CD4-positive, alpha-beta T cell treated with Interleukin-6 at 100 ng/mL for 8 hours (primary cell): Measurements from ENCODE around the gene SULT1C2.
"Not testable (repeated sequence)": the region's sequence is repeated elsewhere in the genome, so short reads cannot be mapped to it uniquely, and the experiment has no call there.

Source experiments
- DNase-seq: peaks from one replicate; pipeline ENCODE4 v3.0.0-alpha.2; 2020; ENCODE audit warnings: mixed read lengths, low spot score

Gene SULT1C2

GRCh38 chr2:108288534-108289106, at the start of gene SULT1C2:
Gene SULT1C2 (plus strand): TSS chr2:108288895. CDS start chr2:108293668, 4,773 bp downstream.
- DNase-seq = no peak

GRCh38 chr2:108239786-108240185, 48.9 kb upstream of the SULT1C2 start, which contains the start of gene SULT1C3:
Gene SULT1C3 (plus strand): TSS chr2:108239968. CDS start chr2:108247195, 7,227 bp downstream.
- DNase-seq = no peak

DNA sequence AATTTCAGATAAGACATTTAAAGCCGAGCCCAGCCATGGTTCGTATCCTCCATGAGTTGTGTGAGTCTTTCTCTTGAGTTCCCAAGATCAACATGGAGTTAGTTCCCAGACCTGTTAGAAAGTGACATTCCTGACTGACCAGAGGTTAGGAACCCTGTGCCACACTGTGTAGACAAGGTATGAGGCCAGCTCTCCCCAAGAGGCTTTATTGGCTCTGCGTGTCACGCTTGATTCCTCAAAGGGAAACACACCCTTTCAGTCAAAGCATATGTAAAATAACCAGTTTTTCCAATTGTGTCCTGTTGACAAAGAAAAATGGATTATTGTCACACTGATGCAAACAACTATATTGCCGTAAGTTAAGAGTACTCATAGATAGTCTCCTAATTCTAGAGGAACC, 47.7 kb upstream of the SULT1C2 start:
- DNase-seq = no peak

- DNase-seq = no peak
Observed at GRCh38 chr2:108243566-108243965, 45.1 kb upstream of the SULT1C2 start.

DNA sequence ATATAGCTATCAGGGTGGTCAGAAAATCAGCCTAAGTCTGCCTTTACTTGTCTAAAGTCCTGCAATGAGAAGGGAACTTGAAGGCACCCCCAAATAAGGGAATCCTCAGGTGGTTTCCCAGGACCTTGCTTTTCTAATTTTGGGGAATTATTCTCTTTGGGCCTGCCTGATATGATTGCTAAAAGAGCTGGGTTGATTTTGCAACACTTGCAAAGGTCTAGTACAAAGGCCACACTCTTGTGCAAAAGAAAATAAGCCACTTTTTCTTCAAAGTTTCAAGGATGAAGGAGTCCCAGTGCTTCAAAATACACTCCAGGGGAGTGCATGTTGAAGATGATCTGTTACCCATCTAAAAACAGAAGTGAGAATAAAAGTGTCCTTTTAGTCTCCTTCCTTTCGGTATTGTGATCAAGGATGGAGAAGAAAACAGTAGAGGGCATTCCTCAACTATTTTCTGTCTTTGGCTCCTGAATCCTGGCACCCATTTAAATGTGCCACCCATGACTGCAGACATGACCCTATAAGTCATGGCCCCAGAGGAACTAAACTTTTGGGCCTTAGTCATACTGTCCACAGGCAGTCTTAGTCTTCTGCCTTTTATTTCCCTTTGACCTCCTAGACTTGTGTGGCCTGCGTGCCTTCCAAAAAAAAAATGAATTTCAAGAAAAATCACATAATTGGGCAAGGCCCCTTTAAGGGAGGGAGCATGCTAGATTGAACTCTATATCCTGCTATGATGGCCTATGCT, 43.9 kb upstream of the SULT1C2 start:
- DNase-seq = no peak

GRCh38 chr2:108253106-108253505, 35.6 kb upstream of the SULT1C2 start:
- no peak for DNase-seq

DNA sequence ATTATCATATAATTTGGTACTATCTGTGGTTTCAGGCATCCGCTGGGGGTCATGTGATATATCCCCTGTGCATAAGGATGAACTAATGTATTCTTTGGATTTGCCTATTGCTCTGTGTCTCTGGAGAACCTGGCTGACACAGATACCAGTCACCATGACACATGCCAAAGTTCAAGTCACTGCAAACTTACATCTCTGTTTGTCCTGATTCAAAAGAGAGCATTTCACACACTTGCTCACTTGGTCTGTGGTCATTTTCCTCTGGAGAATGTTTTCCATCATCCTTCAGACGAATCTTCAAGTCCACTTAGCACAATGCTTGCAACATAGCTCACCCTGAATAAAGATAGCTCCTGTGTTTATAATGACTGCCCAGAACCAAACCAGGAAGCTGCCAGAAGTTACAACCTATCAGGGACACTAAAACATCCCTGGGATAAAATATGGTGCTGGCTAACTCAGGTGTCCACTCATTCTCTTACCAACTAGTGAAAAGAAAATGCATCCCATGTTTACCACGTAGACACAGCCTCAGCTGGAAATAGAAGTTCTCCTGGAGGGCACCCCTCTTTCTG, 30.9 kb upstream of the SULT1C2 start:
- no peak for DNase-seq

GRCh38 chr2:108260773-108261172, 27.9 kb upstream of the SULT1C2 start:
- DNase-seq = no peak

DNA sequence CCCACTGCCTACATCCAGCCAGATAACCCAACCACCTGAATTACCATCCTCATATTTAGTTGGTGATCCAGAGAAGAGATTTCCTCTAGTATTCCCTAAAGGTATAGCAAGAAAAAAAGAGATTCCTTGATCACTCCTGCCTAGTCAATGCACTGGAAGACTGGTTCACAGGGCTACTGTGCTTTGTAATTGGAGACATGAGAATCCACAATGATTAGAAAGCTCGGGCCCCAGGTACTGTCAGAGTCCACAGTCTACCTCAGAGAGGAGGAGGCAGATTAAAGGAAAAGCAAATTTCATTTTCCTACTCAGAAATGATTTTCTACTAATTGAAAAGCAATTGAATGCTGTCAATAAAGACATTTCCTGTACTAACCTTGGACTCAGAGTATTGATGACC, 26.7 kb upstream of the SULT1C2 start:
- DNase-seq = no peak

- no peak for DNase-seq
Observed at GRCh38 chr2:108263401-108263800, 25.3 kb upstream of the SULT1C2 start.

- DNase-seq = no peak
Observed at GRCh38 chr2:108266218-108266617, 22.5 kb upstream of the SULT1C2 start.

- DNase-seq = no peak
Observed at GRCh38 chr2:108267101-108267500, 21.6 kb upstream of the SULT1C2 start.

- no peak for DNase-seq
Observed at GRCh38 chr2:108268001-108268400, 20.7 kb upstream of the SULT1C2 start.

DNA sequence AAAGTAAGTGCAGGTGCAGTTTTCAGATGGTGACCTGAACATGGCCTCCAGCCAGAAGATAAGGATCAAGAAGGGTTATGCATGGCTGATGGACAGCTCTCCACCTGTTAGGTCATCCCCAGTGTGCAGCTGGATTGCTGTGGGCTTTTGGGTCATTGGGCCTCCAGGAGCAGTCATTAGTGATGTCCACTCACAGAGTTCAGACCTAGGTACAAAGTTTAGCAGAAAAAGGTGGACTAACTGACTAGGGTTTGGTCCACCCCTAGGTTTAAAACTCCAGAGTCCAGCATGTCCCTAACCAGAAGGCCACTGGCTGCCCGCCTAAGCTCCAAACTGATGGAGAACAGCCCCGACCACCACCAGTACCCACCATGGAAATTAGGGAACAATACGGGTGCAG, 18.3 kb upstream of the SULT1C2 start:
- no peak for DNase-seq

DNA sequence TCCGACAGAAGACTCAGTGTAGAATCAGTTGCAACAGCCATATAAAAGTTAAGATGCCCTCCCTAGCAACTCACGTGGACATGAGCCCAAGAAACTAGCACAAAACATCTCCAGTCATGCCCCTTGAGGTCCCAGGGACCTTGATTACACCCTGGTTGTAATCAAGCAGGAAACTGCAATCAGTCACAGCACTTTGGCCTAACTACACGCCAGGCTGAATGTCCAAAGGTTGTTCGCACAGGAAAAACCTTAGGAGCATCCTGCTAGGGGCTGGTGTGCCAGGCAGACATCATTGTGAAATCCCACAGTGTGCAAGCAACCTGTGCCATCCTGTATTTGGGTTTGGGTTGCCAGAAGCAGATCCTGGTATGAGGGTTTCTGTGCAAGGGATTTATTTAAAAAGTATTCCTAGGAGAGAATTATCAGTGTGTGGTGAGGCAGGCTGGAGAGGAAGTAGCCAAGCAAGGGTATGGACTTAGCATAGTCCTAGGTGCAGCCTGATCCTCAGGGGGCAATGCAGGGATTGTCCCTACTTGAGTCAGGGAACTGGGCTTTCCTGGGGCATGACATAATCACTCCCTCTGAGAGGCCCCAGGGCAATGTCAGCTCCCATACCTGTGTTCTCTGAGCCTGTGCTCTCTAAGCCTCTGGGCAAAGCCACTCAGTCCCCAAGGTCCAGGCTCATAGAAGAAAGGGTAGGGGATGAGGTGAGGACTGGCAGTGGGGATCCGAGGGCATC, 17.8 kb upstream of the SULT1C2 start:
- no peak for DNase-seq

DNA sequence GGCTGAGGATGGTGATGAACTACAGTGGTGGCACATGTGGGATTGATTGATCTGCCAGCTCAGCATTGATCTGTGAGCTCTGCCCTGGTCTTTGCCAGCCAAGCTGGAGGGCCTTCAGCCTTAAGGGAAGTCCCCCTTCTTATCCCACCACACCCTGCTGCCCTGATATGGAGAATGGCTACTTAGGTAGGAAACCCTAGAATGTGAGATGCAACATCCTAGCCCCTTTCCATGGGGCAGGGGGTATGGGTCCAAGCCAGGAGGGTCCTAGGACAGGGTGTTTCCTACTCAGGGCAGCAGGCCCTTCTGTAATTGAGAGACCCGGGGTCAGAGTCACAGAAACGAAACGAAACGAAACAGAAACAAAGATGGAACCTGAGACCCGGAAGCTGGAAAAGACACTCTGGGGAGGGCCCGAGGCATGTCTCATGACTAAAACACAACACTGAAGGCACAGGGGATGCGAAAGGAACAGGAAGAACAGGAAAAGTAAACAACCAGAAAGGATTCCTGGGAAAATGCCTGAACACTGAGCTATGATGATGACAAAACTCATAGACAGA, 16.9 kb upstream of the SULT1C2 start:
- DNase-seq = no peak

DNA sequence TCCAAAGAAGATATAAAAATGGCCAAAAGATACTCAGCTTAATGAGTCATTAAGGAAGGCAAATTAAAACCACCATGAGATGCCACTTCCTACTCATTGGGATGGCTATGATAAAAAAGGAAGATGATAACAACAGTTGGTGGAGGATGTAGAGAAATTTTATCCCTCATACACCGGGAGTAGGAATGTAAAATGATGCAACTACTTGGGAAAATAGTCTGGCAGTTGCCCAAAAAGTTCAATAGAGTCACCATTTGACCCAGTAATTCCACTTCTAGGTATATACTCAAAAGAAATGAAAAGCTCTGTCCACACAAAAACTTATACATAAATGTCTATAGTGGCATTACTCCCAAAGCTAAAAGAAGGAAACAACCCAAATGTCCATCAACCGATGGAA, 10.1 kb upstream of the SULT1C2 start:
- no peak for DNase-seq

DNA sequence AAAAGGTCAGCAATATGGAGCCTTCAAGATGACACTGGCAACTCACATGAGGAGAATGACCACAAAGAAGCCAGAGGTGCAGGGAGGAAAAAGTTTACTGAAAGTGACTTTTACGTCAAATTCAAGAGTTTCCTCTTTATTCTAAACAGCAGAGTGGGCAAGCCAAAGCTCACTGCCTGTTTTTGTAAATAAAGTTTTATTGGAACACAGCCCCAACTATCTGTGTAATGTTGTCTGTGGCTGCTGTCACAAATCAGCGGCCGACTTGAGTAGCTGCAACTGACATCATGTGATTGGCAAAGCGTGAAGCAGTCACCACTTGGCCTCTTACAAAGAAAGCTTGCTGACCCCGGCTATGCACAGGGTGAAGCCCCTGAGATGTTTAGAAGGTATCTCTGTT, 9.2 kb upstream of the SULT1C2 start:
- DNase-seq = no peak

DNA sequence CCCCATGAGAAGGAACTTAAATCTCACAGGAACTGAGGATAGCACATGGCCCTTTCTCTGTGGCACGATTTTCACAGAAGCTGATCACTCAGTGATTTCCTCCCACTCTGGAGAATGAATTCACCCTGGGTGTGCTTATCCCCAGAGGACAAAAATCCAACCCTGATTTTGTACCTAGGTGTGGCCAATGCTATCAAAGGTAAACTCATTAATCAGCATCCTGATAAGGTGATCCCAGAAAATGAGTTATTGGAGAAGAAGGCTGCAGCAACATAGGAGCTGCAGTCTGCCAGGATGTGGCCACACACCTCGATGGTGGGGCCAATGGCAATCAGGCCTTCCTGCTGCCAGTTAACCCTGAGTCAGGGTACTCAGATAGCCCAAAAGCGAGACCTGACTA, 8.2 kb upstream of the SULT1C2 start:
- no peak for DNase-seq

DNA sequence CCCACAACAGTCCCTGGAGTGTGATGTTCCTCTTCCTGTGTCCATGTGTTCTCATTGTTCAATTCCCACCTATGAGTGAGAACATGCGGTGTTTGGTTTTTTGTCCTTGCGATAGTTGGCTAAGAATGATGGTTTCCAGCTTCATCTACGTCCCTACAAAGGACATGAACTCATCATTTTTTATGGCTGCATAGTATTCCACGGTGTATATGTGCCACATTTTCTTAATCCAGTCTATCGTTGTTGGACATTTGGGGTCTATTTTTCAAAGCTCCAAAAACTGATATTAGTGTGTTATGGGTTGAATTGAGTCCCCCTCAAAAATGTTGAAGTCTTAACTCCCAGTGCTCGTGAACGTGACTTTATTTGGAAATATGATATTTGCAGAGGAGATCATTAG, 4.1 kb upstream of the SULT1C2 start:
- not testable (repeated sequence) for DNase-seq

DNA sequence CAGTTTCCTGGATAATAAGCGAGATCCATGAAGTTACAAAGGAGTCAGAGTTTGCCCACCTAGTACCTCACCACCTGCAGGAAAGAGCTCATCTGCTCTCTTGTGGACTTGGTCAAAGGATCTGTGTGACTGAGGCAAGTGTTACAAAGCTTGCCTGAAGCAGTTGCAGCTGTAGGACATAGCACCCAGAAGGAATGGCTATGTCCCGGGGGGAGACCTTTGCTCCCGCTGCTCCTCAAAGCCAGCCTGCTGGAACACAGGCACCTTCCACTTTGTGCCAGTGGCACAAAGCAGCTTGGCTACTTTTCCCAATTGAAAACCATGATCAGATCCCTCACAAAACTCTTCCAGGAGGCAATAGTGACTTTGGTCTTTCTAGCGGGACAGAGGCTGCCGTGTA, 3.1 kb upstream of the SULT1C2 start:
- no peak for DNase-seq

- DNase-seq = no peak
Observed at GRCh38 chr2:108287169-108287568, 1.5 kb upstream of the SULT1C2 start.
